ENCODE data around the gene PHKA2.
A peak's percentile ranks its signal among the peaks of the same experiment; 100 is the strongest.

The PHKA2 gene

GRCh38 chrX:18886005-18886343, 97.9 kb downstream of the PHKA2 start:
- no peaks in the 10 kb centered on the region for H3F3A ChIP-seq (ENCODE audit: low read depth)
- H3K36me3 ChIP-seq (ENCODE audit: insufficient read depth, low read length), result no peaks in the 10 kb centered on the region
- H3K9me2 ChIP-seq (replicated peaks; ENCODE audit: low read depth, low read length), result no peaks in the 10 kb centered on the region
- peak overlapping the region; percentile 66 for H2AFZ ChIP-seq (ENCODE audit: low read length)
- no peaks in the 10 kb centered on the region for H3K9me3 ChIP-seq (ENCODE audit: insufficient read depth, low read depth, low read length)
- H3K79me2 ChIP-seq (ENCODE audit: insufficient read depth, low read length), result no peaks in the 10 kb centered on the region
- H4K20me1 ChIP-seq (ENCODE audit: insufficient read depth, low read length, poor library complexity, severe bottlenecking), result no peaks in the 10 kb centered on the region
- no peaks in the 10 kb centered on the region for H3K27me3 ChIP-seq (ENCODE audit: insufficient read depth, low read length, poor library complexity, severe bottlenecking)
- peak overlapping the region; percentile 46 for H3K9ac ChIP-seq (ENCODE audit: low read depth, low read length, poor library complexity, severe bottlenecking)
- peak overlapping the region; percentile 70 for H3K4me2 ChIP-seq (ENCODE audit: low read depth, low read length, poor library complexity, severe bottlenecking)
- TF ChIP-seq, protein P1, sequence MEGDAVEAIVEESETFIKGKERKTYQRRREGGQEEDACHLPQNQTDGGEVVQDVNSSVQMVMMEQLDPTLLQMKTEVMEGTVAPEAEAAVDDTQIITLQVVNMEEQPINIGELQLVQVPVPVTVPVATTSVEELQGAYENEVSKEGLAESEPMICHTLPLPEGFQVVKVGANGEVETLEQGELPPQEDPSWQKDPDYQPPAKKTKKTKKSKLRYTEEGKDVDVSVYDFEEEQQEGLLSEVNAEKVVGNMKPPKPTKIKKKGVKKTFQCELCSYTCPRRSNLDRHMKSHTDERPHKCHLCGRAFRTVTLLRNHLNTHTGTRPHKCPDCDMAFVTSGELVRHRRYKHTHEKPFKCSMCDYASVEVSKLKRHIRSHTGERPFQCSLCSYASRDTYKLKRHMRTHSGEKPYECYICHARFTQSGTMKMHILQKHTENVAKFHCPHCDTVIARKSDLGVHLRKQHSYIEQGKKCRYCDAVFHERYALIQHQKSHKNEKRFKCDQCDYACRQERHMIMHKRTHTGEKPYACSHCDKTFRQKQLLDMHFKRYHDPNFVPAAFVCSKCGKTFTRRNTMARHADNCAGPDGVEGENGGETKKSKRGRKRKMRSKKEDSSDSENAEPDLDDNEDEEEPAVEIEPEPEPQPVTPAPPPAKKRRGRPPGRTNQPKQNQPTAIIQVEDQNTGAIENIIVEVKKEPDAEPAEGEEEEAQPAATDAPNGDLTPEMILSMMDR (conservative IDR thresholded peaks at IDR 0.05; ENCODE audit: low read length), result no peak
- TF ChIP-seq EZH2phosphoT487 (IDR thresholded peaks at IDR 0.05; ENCODE audit: borderline replicate concordance), result no peak
- H3K4me3 ChIP-seq (ENCODE audit: low read length, poor library complexity, severe bottlenecking), result peak overlapping the region; percentile 65
- H3K4me1 ChIP-seq (ENCODE audit: insufficient read depth, low read length, poor library complexity, severe bottlenecking), result no peaks in the 10 kb centered on the region

DNA sequence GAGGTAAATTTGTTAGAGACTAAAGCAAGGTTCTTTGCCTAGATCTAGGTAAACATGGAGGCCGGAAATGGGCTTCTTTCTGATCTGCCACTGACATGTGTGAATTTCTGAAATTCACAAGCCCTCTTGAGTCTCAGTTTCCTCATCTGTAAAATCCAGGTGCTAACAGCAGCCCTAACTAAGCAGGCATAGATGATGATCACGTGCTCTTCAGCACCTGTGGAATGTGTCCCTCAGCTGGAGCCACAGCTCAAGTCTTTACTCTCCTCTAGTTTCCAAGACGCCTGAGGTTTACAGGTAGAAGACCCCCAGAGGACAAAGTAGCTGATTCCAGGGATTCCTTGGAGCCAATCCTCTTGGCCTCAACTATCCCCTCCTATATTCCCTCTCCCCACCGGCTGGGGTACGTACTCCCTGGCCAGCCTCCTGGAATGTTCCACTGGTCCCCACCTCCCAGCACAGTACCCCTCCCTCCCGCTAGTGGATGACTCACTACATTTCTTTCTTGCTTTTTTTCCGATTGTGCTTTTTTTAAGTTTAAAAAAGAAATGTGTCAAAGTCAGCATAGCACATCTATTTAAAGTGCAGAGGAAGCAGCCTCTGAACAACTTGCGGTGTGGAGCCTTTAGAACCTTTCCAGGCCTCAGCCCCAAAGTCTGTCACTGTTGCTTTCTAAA, 98.4 kb downstream of the PHKA2 start:
- Histone ChIP-seq H3K4me1 (ENCODE audit: insufficient read depth, low read length, poor library complexity, severe bottlenecking) (no peaks in the 10 kb centered on the region), H3K4me2 (ENCODE audit: low read depth, low read length, poor library complexity, severe bottlenecking) (peak overlapping the region; percentile 70), H3K79me2 (ENCODE audit: insufficient read depth, low read length) (no peaks in the 10 kb centered on the region), H2AFZ (ENCODE audit: low read length) (0 out of 2 replicates have a peak overlapping the region, but pooled peaks have one; percentile 66), H3K9ac (ENCODE audit: low read depth, low read length, poor library complexity, severe bottlenecking) (peak overlapping the region; percentile 46), H3K9me2 (replicated peaks; ENCODE audit: low read depth, low read length) (no peaks in the 10 kb centered on the region), H3K9me3 (ENCODE audit: insufficient read depth, low read depth, low read length) (no peaks in the 10 kb centered on the region), H3F3A (ENCODE audit: low read depth) (no peaks in the 10 kb centered on the region), H4K20me1 (ENCODE audit: insufficient read depth, low read length, poor library complexity, severe bottlenecking) (no peaks in the 10 kb centered on the region), H3K36me3 (ENCODE audit: insufficient read depth, low read length) (no peaks in the 10 kb centered on the region), H3K27me3 (ENCODE audit: insufficient read depth, low read length, poor library complexity, severe bottlenecking) (no peaks in the 10 kb centered on the region), H3K4me3 (ENCODE audit: low read length, poor library complexity, severe bottlenecking) (peak overlapping the region; percentile 65)
- no peak for TF ChIP-seq EZH2phosphoT487 (IDR thresholded peaks at IDR 0.05; ENCODE audit: borderline replicate concordance)
- TF ChIP-seq, protein P1 (conservative IDR thresholded peaks at IDR 0.05; ENCODE audit: low read length), result no peak

- H2AFZ ChIP-seq (ENCODE audit: low read length), result no peak overlapping the region
- H3K27me3 ChIP-seq (ENCODE audit: insufficient read depth, low read length, poor library complexity, severe bottlenecking), result no peaks in the 10 kb centered on the region
- H3K9me3 ChIP-seq (ENCODE audit: insufficient read depth, low read depth, low read length), result no peaks in the 10 kb centered on the region
- no peak overlapping the region for H3K9ac ChIP-seq (ENCODE audit: low read depth, low read length, poor library complexity, severe bottlenecking)
- H3K9me2 ChIP-seq (replicated peaks; ENCODE audit: low read depth, low read length), result no peaks in the 10 kb centered on the region
- no peaks in the 10 kb centered on the region for H3K4me1 ChIP-seq (ENCODE audit: insufficient read depth, low read length, poor library complexity, severe bottlenecking)
- no peak overlapping the region for H3K4me3 ChIP-seq (ENCODE audit: low read length, poor library complexity, severe bottlenecking)
- no peaks in the 10 kb centered on the region for H3F3A ChIP-seq (ENCODE audit: low read depth)
- TF ChIP-seq, protein P1 (conservative IDR thresholded peaks at IDR 0.05; ENCODE audit: low read length), result no peak
- no peak for TF ChIP-seq EZH2phosphoT487 (IDR thresholded peaks at IDR 0.05; ENCODE audit: borderline replicate concordance)
- H4K20me1 ChIP-seq (ENCODE audit: insufficient read depth, low read length, poor library complexity, severe bottlenecking), result no peaks in the 10 kb centered on the region
- no peaks in the 10 kb centered on the region for H3K36me3 ChIP-seq (ENCODE audit: insufficient read depth, low read length)
- H3K79me2 ChIP-seq (ENCODE audit: insufficient read depth, low read length), result no peaks in the 10 kb centered on the region
- H3K4me2 ChIP-seq (ENCODE audit: low read depth, low read length, poor library complexity, severe bottlenecking), result no peak overlapping the region
Observed at GRCh38 chrX:18884916-18885315, 99.0 kb downstream of the PHKA2 start.

Data from Loucy (cell line).